GM19455 (cell line): ENCODE measurements around the gene KIF26B.

Experiments
- ATAC-seq: cut with Tn5 transposase; IDR thresholded peaks from one replicate; pipeline ENCODE4 v1.9.1; 2021; ENCODE audit not compliant: unreplicated experiment

KIF26B gene

DNA sequence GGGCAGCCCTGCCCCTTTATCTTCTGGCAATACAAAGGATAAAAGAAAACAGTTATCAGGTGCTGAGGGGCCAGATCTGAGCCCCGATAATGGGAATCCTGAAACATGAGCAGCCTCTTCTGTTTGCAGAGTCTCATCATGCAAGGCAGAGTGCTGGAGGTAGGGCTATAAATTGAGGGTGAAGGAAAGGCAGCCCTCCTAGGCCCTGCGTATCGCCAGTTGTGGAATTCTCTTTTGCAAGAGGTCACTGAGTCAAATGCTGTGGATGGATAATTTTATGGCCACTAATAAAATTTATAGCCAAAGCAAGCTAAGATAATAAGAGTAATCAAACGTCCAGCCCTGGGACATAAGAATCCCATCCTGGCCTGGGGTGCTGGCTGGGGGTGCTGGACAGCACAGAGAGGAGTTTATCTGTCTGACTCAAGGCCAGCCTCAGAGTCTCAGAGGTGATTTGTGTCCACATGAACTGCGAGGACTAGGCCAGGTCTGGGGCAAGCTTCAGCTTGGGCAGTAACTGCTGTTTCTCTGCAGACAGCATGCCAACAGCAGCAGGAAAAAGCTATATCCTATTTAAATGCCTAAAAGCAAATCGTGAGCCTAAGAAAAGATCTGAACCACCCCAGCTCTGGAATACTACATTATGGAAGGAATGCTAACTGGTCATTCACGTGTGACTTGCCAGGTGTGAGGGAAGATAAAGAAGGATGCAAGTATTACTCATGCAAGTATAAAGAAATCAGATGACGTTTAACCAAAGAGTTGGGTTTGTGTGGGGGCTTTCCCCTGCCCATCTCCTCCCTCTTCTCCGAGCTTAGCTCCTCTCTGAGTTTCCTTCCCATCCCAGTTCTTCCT is 254.8 kb downstream of the KIF26B start:
- ATAC-seq: no peak

GRCh38 chr1:245411245-245412036 is 256.7 kb downstream of the KIF26B start:
- no peak for ATAC-seq

DNA sequence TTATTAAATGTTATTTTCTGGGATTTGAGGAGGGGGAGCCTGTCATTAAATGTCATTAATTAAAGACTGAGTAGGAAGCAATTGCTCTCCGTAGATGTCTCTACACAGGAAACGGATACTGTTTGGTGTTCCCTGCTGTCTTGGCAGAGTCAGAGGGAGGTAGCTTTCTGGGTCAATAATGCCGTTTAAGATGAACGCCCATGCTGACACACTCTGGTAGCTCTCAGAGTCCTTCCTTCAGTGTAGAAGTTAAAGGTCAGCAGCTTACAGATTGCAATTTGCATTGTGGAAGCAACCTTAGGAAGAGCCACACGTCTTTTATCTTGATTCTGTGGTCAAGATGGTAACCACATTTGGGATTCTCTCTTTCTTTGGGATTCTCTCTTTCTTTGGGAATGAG is 257.5 kb downstream of the KIF26B start:
- ATAC-seq: no peak

DNA sequence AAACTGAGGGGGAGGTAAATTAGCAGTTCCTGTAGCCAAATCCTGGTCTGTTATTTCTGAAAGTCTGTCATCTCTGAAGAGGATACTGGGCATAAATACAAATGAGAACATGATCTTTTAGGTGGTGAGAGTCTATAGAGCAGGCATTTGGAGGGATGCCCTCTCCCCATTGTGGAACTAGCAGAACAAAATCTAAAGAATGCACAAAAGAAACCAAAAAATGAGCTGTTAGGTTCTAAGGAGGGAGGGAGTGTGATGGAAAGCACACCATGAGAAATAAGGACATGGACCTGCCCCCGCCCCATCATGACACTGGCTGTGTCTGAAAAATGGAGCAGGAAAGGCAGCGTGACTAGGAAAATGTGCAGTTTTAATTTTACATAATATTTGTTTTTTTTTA is 262.0 kb downstream of the KIF26B start:
- no peak for ATAC-seq

- ATAC-seq: no peak
Observed at GRCh38 chr1:245418077-245418476, 263.3 kb downstream of the KIF26B start.

GRCh38 chr1:245419461-245419978 is 264.7 kb downstream of the KIF26B start:
- ATAC-seq: no peak

DNA sequence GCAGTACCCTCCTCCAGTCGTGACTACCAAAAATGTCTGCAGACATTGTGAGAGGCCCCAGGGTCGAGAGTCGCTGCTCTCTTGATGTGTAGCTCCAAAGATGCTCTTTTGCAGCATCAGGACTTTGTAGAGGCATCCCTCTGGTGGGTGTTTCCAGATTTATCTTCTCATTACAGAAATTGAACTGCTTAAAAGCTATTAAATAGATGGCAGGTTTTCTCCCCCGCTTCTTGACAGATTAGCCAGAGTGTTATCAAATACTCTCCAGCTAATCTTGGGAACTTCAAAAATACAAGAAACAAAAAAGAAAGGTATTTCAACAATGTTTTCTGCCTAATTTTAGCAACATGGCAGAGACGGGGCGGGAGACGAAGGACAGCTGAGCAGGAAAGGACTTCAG is 265.2 kb downstream of the KIF26B start:
- ATAC-seq: no peak

DNA sequence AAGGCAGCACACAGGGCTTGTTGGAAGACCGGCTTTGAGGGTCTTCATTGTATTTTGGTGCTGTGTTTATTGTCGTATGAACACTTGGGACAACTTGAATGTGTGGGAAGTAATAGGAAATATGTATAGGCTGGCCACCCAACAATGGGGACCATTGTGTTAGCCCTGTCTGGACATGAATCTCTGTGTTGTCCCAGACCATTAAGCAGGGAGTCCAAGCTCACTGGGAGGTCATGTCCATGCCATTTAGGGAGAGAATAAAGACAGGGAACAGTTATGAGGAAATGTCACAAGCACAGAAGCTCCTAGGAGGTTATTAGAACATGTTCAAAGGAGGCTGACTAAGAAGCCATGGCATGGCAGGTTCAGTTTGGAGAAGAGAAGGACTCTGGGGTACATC is 266.1 kb downstream of the KIF26B start:
- no peak for ATAC-seq

GRCh38 chr1:245428681-245429080 is 273.9 kb downstream of the KIF26B start:
- ATAC-seq: no peak

GRCh38 chr1:245431706-245432105 is 276.9 kb downstream of the KIF26B start:
- ATAC-seq: no peak

GRCh38 chr1:245432228-245432875 is 277.6 kb downstream of the KIF26B start:
- no peak for ATAC-seq

- ATAC-seq: no peak
Observed at GRCh38 chr1:245433561-245433960, 278.8 kb downstream of the KIF26B start.

DNA sequence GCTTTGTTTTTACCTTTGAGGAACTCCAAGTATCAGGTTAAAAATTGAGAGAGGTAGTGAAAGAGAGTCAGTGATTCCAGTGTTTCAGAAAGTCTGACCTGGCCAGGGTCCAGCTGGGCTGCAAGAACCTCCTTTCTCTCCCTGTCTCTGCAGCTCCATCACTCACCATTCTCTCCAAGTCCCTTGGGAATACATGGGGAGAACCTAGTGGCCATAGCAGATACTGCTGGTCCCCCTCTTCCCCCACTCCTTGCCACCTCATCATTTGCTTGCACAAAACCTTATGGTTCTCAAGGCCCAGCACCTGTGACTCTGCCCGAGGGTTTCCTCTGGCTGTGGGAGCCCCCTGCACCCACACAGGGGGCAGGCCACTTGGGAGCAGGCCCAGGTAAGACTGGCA is 279.5 kb downstream of the KIF26B start:
- no peak for ATAC-seq

GRCh38 chr1:245436407-245436806 is 281.6 kb downstream of the KIF26B start:
- ATAC-seq: no peak

DNA sequence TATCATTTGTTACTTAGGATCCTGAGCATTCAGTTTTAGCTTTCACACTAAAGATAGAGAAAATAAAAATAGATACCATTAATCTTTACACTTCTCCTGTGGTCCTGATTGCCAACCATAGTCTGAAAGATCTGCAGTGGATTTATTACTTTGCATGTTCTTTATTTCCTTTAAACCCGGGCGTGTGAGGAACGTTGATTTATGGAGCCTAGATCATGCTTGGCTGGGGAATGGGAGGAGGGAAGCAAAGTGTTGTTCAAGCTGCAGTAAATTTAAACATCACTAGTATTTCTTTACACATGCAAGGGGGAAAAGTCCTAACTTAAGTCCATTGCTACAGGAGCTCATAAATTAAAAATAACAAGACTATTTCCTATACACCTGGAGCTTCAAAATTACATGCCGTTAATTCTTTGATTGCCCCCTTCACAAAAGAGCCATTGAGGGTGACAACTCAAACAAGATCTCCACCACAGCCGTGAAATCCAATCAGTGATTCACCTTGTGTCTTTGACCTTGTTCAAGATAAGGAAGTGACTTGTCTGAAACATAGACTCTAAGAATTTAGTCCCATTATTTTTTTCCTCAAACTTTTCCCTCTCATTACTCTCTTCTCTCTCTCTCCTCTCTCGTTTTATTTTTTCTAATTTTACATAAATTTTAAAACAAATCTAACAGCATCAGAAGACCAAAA is 282.7 kb downstream of the KIF26B start:
- no peak for ATAC-seq

DNA sequence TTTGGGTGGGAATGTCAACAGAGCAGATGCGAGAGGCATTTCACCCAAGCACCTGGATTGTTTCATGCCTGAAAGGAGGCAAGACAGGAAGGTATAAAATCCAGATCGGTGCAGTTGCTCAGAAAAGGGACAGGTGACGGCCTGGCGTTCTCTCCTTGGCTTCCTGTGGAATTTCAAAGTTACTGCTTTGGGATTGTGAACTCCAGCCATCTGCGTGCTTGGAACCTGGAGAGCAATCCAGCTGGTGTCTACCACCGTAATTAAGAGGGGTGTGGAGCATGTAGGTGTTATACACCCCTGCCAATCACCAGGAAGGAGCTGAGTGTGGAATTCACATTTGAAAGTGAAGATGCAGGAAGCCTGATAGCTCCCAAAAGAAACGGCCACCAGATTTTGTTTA is 286.1 kb downstream of the KIF26B start:
- no peak for ATAC-seq

GRCh38 chr1:245441689-245442088 is 286.9 kb downstream of the KIF26B start:
- no peak for ATAC-seq

GRCh38 chr1:245444147-245444828 is 289.5 kb downstream of the KIF26B start:
- no peak for ATAC-seq

- ATAC-seq: no peak
Observed at GRCh38 chr1:245444945-245445344, 290.2 kb downstream of the KIF26B start.

GRCh38 chr1:245448531-245448930 is 293.7 kb downstream of the KIF26B start:
- no peak for ATAC-seq
